ENCODE measurements around the gene NRSN2.
A peak's percentile ranks its signal among the peaks of the same experiment; 100 is the strongest.

NRSN2 gene

DNA sequence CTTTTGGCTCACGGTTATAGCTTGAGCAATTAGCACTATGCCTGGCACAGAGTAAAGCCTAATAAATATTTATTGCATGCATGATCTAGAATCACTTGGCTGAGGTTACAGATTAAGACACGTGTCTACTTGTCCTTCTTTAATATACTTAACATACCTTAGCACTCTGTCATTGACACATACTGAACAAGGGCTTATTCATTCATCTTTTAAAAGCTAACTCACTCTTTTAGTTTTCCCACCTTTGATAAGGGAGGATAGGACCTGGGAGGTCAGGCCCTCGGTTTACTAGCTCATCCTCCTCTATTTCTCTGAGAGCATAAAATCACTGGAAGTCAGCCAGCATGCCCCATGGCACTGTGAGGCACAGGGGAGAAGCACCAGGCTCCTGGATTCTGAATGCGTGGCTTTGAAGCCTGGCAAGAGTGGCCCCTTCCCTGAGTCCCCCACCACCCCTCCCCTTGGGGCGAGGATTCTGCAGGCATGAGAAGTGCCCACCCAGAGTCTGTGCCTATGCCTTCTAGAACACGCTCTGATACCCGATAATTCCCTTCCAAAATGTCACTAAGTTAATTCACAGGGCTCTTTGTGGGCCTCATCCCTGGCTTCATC, 38.4 kb upstream of the NRSN2 start:
- Histone ChIP-seq H3F3A (ENCODE audit: insufficient read depth, low read length) (0 out of 2 replicates have a peak, but pooled peaks cover 5% of the 10 kb centered on the region), H3K9me3 (replicated peaks; ENCODE audit: insufficient read depth, low read length) (no peaks in the 10 kb centered on the region), H3K9ac (ENCODE audit: low read length) (no peak overlapping the region), H3K79me2 (ENCODE audit: low read length) (no peaks in the 10 kb centered on the region), H3K4me1 (ENCODE audit: low read length) (peaks cover 3% of the 10 kb centered on the region; the same call in 1 of the 2 replicates), H3K36me3 (replicated peaks; ENCODE audit: insufficient read depth, low read length) (no peaks in the 10 kb centered on the region), H3K4me3 (ENCODE audit: low read length) (no peak overlapping the region), H3K4me2 (ENCODE audit: low read depth, low read length) (no peak overlapping the region), H3K9me2 (replicated peaks; ENCODE audit: insufficient read depth, low read length) (no peaks in the 10 kb centered on the region), H4K20me1 (ENCODE audit: insufficient read depth, low read length) (no peaks in the 10 kb centered on the region), H2AFZ (ENCODE audit: low read length) (no peak overlapping the region), H3K27ac (ENCODE audit: low read length) (no peak overlapping the region), H3K27me3 (replicated peaks; ENCODE audit: insufficient read depth, low read length) (no peaks in the 10 kb centered on the region)
- no peak for DNase-seq
- TF ChIP-seq, protein P1, sequence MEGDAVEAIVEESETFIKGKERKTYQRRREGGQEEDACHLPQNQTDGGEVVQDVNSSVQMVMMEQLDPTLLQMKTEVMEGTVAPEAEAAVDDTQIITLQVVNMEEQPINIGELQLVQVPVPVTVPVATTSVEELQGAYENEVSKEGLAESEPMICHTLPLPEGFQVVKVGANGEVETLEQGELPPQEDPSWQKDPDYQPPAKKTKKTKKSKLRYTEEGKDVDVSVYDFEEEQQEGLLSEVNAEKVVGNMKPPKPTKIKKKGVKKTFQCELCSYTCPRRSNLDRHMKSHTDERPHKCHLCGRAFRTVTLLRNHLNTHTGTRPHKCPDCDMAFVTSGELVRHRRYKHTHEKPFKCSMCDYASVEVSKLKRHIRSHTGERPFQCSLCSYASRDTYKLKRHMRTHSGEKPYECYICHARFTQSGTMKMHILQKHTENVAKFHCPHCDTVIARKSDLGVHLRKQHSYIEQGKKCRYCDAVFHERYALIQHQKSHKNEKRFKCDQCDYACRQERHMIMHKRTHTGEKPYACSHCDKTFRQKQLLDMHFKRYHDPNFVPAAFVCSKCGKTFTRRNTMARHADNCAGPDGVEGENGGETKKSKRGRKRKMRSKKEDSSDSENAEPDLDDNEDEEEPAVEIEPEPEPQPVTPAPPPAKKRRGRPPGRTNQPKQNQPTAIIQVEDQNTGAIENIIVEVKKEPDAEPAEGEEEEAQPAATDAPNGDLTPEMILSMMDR (IDR thresholded peaks at IDR 0.05; ENCODE audit: low read length) = no peak
- no peak for TF ChIP-seq EZH2phosphoT487 (IDR thresholded peaks at IDR 0.05; ENCODE audit: low read length)
- no peak for TF ChIP-seq EZH2 (optimal IDR thresholded peaks at IDR 0.05; ENCODE audit: low read depth, low read length)

DNA sequence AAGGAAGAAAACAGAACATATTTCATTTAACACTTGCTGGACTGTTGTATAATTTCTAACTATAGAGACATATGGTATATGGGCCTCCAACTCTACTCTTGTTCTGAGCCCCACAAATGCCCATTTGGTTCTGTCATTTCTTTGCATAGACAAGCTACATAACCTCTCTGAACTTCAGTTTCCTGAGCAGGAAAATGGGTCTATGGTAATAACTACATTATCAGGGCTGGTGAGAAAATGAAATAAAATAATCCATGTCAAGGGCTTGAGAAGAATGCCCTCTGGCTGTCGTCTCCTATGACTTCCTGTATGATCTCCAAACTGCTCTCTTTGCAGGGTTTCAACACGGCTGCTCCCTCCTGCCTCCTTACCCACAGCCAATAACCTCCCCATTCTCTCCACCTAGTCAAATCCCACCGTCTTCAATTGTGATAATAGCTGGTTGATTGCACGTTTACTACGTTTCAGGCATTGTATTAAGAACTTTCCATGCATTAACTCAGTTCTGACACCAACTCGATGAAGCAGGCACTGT, 37.5 kb upstream of the NRSN2 start:
- Histone ChIP-seq H3K4me3 (ENCODE audit: low read length) (no peak overlapping the region), H3K79me2 (ENCODE audit: low read length) (no peaks in the 10 kb centered on the region), H3K9me3 (replicated peaks; ENCODE audit: insufficient read depth, low read length) (no peaks in the 10 kb centered on the region), H3K4me1 (ENCODE audit: low read length) (peaks cover 3% of the 10 kb centered on the region; the same call in 1 of the 2 replicates), H3K4me2 (ENCODE audit: low read depth, low read length) (no peak overlapping the region), H3K27me3 (replicated peaks; ENCODE audit: insufficient read depth, low read length) (no peaks in the 10 kb centered on the region), H3K9ac (ENCODE audit: low read length) (no peak overlapping the region), H2AFZ (ENCODE audit: low read length) (peak overlapping the region; percentile 67; the same call in 1 of the 2 replicates), H3F3A (ENCODE audit: insufficient read depth, low read length) (0 out of 2 replicates have a peak, but pooled peaks cover 5% of the 10 kb centered on the region), H4K20me1 (ENCODE audit: insufficient read depth, low read length) (no peaks in the 10 kb centered on the region), H3K9me2 (replicated peaks; ENCODE audit: insufficient read depth, low read length) (no peaks in the 10 kb centered on the region), H3K36me3 (replicated peaks; ENCODE audit: insufficient read depth, low read length) (no peaks in the 10 kb centered on the region), H3K27ac (ENCODE audit: low read length) (no peak overlapping the region)
- DNase-seq = no peak
- TF ChIP-seq EZH2 (optimal IDR thresholded peaks at IDR 0.05; ENCODE audit: low read depth, low read length) = no peak
- TF ChIP-seq, protein P1 (IDR thresholded peaks at IDR 0.05; ENCODE audit: low read length) = no peak
- TF ChIP-seq EZH2phosphoT487 (IDR thresholded peaks at IDR 0.05; ENCODE audit: low read length) = no peak

DNA sequence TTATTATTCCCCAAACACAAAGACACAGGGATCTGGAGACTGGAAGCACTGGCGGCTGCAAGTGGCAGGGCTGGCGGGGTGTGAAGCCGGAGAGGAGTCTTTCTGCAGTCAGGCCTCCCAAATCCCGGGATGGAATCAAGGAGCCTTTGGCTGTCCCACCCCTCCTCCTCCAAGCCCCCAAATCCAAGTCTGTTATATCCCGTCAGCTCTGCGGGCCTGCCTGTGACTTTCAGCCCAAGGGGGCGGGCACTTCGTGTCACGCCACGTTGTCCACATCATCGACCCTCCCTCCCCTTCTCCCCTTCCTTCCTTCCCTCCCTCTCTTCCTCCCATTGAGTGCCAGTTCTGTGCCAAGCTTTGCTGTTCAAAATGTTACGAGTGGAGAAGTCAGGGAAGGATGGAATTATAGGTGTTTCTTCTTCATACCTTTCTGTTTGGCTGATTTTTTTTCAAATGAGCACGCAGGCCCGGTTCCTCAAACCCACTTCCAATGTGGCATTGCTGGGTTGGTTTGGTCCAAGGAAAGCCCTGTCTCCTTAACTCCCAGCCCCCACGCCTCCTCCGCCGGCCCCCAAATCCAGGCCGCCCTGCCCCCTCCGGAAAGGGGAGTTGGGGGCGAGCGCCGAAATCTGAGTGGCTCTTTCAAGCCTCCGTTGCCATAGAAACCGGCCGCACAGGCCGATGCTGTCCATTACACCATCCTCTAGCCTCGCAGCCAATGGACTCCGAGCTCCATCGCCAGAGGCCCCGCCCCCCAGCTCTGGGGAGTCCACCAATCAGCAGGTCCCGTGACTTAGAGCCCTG, 36.9 kb upstream of the NRSN2 start:
- 0 out of 2 replicates have a peak, but pooled peaks cover 5% of the 10 kb centered on the region for H3F3A ChIP-seq (ENCODE audit: insufficient read depth, low read length)
- H3K27ac ChIP-seq (ENCODE audit: low read length) = no peak overlapping the region
- H3K4me2 ChIP-seq (ENCODE audit: low read depth, low read length) = peak overlapping the region; percentile 84
- H3K27me3 ChIP-seq (replicated peaks; ENCODE audit: insufficient read depth, low read length) = no peaks in the 10 kb centered on the region
- H3K79me2 ChIP-seq (ENCODE audit: low read length) = no peaks in the 10 kb centered on the region
- no peaks in the 10 kb centered on the region for H3K9me3 ChIP-seq (replicated peaks; ENCODE audit: insufficient read depth, low read length)
- no peaks in the 10 kb centered on the region for H4K20me1 ChIP-seq (ENCODE audit: insufficient read depth, low read length)
- H3K4me1 ChIP-seq (ENCODE audit: low read length) = peaks cover 3% of the 10 kb centered on the region; the same call in 1 of the 2 replicates
- H3K4me3 ChIP-seq (ENCODE audit: low read length) = peak overlapping the region; percentile 62
- H2AFZ ChIP-seq (ENCODE audit: low read length) = peak overlapping the region; percentile 73
- DNase-seq = peak; percentile 96
- H3K9ac ChIP-seq (ENCODE audit: low read length) = peak overlapping the region; percentile 30; the same call in 1 of the 2 replicates
- TF ChIP-seq EZH2phosphoT487 (IDR thresholded peaks at IDR 0.05; ENCODE audit: low read length) (no peak), EZH2 (optimal IDR thresholded peaks at IDR 0.05; ENCODE audit: low read depth, low read length) (no peak)
- TF ChIP-seq, protein P1 (IDR thresholded peaks at IDR 0.05; ENCODE audit: low read length) = no peak
- no peaks in the 10 kb centered on the region for H3K9me2 ChIP-seq (replicated peaks; ENCODE audit: insufficient read depth, low read length)
- no peaks in the 10 kb centered on the region for H3K36me3 ChIP-seq (replicated peaks; ENCODE audit: insufficient read depth, low read length)
